ENCODE measurements around the gene AMELX.

Gene AMELX

GRCh38 chrX:11311706-11312105 lies 18.5 kb downstream of the AMELX start:
- DNase-seq = no peak

- no peak for DNase-seq
Measured at GRCh38 chrX:11319806-11320520, 26.8 kb downstream of the AMELX start.

- DNase-seq = no peak
Measured at GRCh38 chrX:11321986-11322385, 28.8 kb downstream of the AMELX start.

GRCh38 chrX:11328134-11328533 lies 34.9 kb downstream of the AMELX start:
- DNase-seq = no peak

GRCh38 chrX:11329021-11329420 lies 35.8 kb downstream of the AMELX start:
- no peak for DNase-seq

GRCh38 chrX:11331788-11332187 lies 38.6 kb downstream of the AMELX start:
- DNase-seq = no peak

GRCh38 chrX:11334165-11334564 lies 41.0 kb downstream of the AMELX start:
- DNase-seq = no peak

GRCh38 chrX:11336201-11336600 lies 43.0 kb downstream of the AMELX start:
- no peak for DNase-seq

- no peak for DNase-seq
Measured at GRCh38 chrX:11337292-11338009, 44.2 kb downstream of the AMELX start.

- DNase-seq = no peak
Measured at GRCh38 chrX:11341274-11342201, 48.3 kb downstream of the AMELX start.

- DNase-seq = no peak
Measured at GRCh38 chrX:11342673-11343072, 49.5 kb downstream of the AMELX start.

GRCh38 chrX:11346121-11346682 lies 53.0 kb downstream of the AMELX start:
- no peak for DNase-seq

GRCh38 chrX:11347300-11347699 lies 54.1 kb downstream of the AMELX start:
- no peak for DNase-seq

- DNase-seq = no peak
Measured at GRCh38 chrX:11349020-11349419, 55.8 kb downstream of the AMELX start.

- DNase-seq = no peak
Measured at GRCh38 chrX:11349661-11350337, 56.6 kb downstream of the AMELX start.
